Natural killer cell treated with Interleukin-12 subunit alpha and Interleukin-12 subunit beta and Interleukin-15 and Interleukin-18, amount 100 ng/mL, for 72 hours (primary cell): ENCODE results near the gene NR2C1. TPM values are rescaled to one million over a fixed set of nuclear protein-coding genes. Genes with fewer than 3 reads are reported as not detected.

ENCODE experiments used
- ATAC-seq, 2 donors: fragments of 150-1000 bp; cut with Tn5 transposase in 1 of 2; sonication (Bioruptor Pico), chemical (Tn5 transposase) in 1 of 2; 2 replicates each; pipeline ENCODE4 v1.10.0; 2021
- DNase-seq: peaks from one replicate; pipeline ENCODE4 v3.0.0; 2022; ENCODE audit warnings: low spot score
- H3K27ac Mint-ChIP-seq, 2 donors: 1 replicate in 1 of 2; 2 replicates in 1 of 2; pipeline ENCODE4 v1.8.0; 2022; ENCODE audit warnings: mixed read lengths in 2 of 2, mild to moderate bottlenecking in 1 of 2, moderate library complexity in 1 of 2
- H3K27me3 Mint-ChIP-seq, 2 donors: 1 replicate in 1 of 2; 2 replicates in 1 of 2; pipeline ENCODE4 v1.8.0; 2022; ENCODE audit warnings: mixed read lengths in 2 of 2
- H3K36me3 Mint-ChIP-seq: one replicate; pipeline ENCODE4 v1.8.0; 2022; ENCODE audit warnings: mixed read lengths
- H3K4me1 Mint-ChIP-seq, 2 donors: 1 replicate in 1 of 2; 2 replicates in 1 of 2; pipeline ENCODE4 v1.8.0; 2022; ENCODE audit warnings: low read depth in 2 of 2, mixed read lengths in 2 of 2, mild to moderate bottlenecking in 1 of 2
- H3K4me3 Mint-ChIP-seq: one replicate; pipeline ENCODE4 v1.8.0; 2022; ENCODE audit warnings: mixed read lengths
- H3K9me3 Mint-ChIP-seq: 2 replicates; pipeline ENCODE4 v1.8.0; 2022; ENCODE audit warnings: mixed read lengths
- total RNA-seq, 2 donors: library from RNA; stranded (reverse); gene quantifications; one replicate each; pipeline ENCODE4 v1.2.3, GENCODE V29; 2022

The NR2C1 gene
- total RNA-seq, 2 donors from 2014 or later = 27.0 to 52.8 TPM

DNA sequence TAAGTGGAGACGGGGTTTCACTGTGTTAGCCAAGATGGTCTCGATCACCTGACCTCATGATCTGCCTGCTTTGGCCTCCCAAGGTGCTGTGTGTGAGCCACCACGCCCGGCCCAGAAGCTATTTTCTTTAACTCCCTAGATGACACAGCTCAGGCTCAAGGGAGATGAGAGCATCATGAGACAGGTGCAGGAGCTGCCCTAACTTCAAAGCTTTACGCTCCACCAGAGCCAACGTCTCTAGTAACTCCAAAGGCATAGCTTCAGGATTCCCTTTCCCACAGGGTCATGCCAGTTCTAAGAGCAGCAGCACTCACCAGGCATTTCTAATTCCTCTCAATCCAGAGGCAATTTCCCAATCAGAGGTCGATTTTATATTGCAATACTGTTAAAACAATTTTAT lies 91.0 kb downstream of the NR2C1 start:
- H3K4me3 Mint-ChIP-seq = no peak overlapping the region
- no peak for ATAC-seq
- no peaks in the 10 kb centered on the region for H3K9me3 Mint-ChIP-seq
- H3K27ac Mint-ChIP-seq = peak overlapping the region; percentile 3 to 4
- DNase-seq = no peak
- H3K36me3 Mint-ChIP-seq = peaks cover 6% of the 10 kb centered on the region
- H3K4me1 Mint-ChIP-seq = peaks cover 34 to 36% of the 10 kb centered on the region in 2 donors
- H3K27me3 Mint-ChIP-seq = no peaks in the 10 kb centered on the region

DNA sequence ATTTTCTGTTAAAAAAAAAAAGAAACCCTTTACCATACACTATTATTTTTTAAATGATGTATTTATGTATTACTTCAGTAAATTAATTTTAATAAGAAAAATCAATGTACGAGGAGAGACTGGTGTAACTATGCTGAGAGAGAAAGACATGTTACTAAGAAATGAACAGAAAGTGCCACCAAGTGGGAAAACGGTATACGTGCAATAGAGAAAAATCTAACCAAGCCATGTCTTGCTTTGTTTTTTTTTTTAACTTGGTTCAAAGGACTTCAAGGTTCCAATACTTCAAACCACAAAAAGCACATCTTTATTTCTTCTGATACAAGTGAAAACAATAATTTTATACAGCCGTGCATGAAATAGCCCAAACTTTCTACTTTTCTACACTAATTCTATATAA lies 92.8 kb downstream of the NR2C1 start:
- peaks cover 28% of the 10 kb centered on the region in 2 donors for H3K4me1 Mint-ChIP-seq
- H3K27me3 Mint-ChIP-seq = no peaks in the 10 kb centered on the region
- H3K36me3 Mint-ChIP-seq = peaks cover 6% of the 10 kb centered on the region
- no peaks in the 10 kb centered on the region for H3K9me3 Mint-ChIP-seq
- ATAC-seq (no peak), DNase-seq (no peak)
- H3K27ac Mint-ChIP-seq = peak overlapping the region in 1 of 2 donors; percentile 44
- no peak overlapping the region for H3K4me3 Mint-ChIP-seq

DNA sequence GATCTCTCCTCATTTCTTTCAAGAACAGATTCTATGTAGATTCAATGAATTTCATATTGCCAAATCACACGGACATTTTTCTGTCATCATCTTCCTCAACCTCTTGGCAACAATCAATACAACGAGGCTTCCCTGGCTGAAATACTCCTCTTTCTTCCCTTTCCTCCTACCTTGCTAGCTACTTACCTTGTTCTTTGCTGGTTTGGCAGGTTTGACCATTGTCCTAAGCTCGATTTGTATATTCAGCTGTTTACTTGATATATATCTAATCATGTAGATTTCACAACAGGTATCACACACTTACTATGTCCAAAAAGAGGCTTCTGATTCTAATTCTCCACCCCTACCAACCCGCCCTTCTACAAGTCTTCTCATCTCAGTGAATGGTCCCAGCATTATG lies 93.5 kb downstream of the NR2C1 start:
- H3K4me1 Mint-ChIP-seq = peaks cover 28% of the 10 kb centered on the region in 2 donors
- no peak overlapping the region for H3K4me3 Mint-ChIP-seq
- H3K9me3 Mint-ChIP-seq = no peaks in the 10 kb centered on the region
- H3K36me3 Mint-ChIP-seq = peaks cover 6% of the 10 kb centered on the region
- ATAC-seq (no peak), DNase-seq (no peak)
- peak overlapping the region in 1 of 2 donors; percentile 44 for H3K27ac Mint-ChIP-seq
- H3K27me3 Mint-ChIP-seq = no peaks in the 10 kb centered on the region

DNA sequence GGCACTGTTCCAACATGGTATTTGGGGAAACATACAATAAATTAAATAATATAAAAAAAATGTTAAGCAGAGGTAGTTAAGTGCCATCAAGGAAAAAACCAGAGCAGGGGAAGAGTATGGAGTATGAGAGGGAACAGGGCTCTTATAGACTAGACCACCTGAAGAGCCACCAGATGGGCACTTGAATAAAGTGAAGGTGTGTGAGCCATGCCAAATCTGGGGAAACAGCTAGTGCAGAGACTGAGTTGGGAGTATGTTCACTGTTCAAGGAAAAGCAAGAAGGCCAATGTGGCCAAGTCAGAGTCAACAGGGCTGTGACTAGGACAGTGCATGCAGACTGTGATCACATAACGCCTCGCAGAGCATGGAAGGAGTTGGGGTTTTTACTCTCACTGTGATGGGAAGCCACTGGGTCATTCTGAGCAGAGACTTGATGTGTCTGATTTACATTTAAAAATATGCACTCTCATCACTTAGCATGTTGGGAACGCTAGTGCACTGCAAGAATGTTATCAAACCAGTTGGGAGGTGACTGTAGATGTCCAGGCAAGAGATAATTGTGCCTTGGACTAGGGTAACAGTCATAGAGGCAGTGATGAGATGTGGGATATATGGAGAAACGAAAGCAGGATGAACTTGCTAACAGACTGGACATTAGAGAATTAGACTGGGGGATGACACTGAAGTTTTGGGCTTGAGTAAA lies 95.5 kb downstream of the NR2C1 start:
- ATAC-seq (peak; percentile 53 to 77), DNase-seq (no peak)
- H3K4me1 Mint-ChIP-seq = peaks cover 24 to 26% of the 10 kb centered on the region in 2 donors
- H3K27ac Mint-ChIP-seq = peak overlapping the region; percentile 7 to 47
- H3K9me3 Mint-ChIP-seq = no peaks in the 10 kb centered on the region
- H3K27me3 Mint-ChIP-seq = no peaks in the 10 kb centered on the region
- H3K4me3 Mint-ChIP-seq = no peak overlapping the region
- peaks cover 6% of the 10 kb centered on the region for H3K36me3 Mint-ChIP-seq

DNA sequence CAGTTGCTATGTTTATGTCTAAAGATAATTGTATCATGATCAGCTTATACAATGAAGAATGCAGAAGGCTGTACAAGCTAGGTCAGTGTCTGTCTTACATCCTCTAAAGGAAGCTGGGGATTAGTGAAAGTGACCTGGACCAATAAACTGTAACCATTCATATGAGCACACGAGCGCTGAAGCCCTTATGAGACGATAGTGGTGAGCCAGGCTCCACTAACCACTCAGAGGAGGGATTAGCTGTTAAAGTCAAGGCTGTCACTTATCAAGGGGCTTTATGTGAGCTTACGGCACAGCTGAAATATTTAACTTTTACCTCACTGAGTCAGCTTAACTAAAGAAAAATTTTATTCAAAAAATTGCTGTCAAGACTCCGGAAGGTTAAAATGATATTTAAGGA lies 100.2 kb downstream of the NR2C1 start:
- Mint-ChIP-seq H3K4me1 (peaks cover 17 to 20% of the 10 kb centered on the region in 2 donors), H3K4me3 (no peak overlapping the region), H3K36me3 (no peaks in the 10 kb centered on the region), H3K27ac (peak overlapping the region in 1 of 2 donors; percentile 1), H3K27me3 (no peaks in the 10 kb centered on the region), H3K9me3 (no peaks in the 10 kb centered on the region)
- ATAC-seq (no peak), DNase-seq (no peak)

DNA sequence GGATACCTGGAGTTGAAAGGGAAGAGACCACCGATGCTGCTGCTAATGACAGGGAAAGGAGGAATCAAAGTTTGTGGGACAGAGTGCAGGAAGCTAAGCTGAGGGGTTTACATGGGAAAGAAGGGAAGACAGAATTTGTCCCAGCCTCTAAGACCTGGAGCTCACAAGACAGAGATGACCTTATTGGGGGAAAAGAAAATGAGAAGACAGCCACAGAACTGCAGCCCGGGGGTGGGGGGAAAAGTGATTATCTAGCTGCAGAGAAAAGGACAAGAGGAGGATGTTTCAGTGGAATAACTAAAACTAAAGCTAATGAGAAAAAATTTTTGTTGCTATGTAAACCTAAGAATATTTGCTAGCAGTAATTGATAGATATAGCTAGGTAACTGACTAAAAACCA lies 100.6 kb downstream of the NR2C1 start:
- Mint-ChIP-seq H3K27me3 (no peaks in the 10 kb centered on the region), H3K9me3 (no peaks in the 10 kb centered on the region), H3K4me1 (peaks cover 13 to 15% of the 10 kb centered on the region in 2 donors), H3K4me3 (no peak overlapping the region), H3K36me3 (no peaks in the 10 kb centered on the region), H3K27ac (peak overlapping the region in 1 of 2 donors; percentile 1)
- ATAC-seq = no peak
- DNase-seq = no peak

DNA sequence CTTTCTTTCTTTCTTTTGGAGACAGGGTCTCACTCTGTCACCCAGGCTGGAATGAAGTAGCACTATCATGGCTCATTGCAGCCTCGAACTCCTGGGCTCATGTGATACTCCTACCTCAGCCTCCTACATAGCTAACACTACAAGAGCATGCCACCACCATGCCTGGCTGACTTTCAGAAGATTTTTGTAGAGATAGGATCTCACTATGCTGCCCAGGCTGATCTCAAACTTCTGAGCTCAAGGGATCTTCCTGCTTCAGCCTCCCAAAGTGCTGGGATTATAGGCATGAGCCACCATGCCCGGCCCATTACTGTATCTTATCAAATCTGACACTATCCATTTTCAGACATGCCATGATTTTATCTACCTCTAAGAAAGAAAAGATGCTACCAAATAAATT lies 101.5 kb downstream of the NR2C1 start:
- DNase-seq (no peak), ATAC-seq (no peak)
- H3K4me1 Mint-ChIP-seq = peaks cover 11 to 14% of the 10 kb centered on the region in 2 donors
- H3K27me3 Mint-ChIP-seq = no peaks in the 10 kb centered on the region
- H3K4me3 Mint-ChIP-seq = no peak overlapping the region
- no peaks in the 10 kb centered on the region for H3K9me3 Mint-ChIP-seq
- no peaks in the 10 kb centered on the region for H3K36me3 Mint-ChIP-seq
- H3K27ac Mint-ChIP-seq = no peak overlapping the region

DNA sequence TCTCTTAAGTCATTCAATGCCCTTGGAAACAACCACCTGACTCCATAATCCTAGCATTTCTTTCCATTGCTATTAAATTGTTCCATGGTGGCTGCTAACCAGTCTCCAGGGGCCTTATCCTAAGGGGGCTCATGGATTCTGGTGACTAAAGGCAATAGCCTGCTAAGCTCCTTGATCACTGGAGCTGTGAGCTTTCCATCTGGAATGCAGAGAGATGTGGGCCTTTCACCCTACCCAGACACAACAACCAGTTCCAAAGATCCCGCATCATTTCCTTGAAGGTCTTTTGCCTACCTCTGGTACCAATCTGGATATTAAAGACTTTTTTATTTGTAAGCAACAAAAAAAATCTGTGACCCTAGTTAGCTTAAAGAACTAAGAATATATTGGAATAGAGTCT lies 102.9 kb downstream of the NR2C1 start:
- Mint-ChIP-seq H3K4me3 (no peak overlapping the region), H3K27me3 (no peaks in the 10 kb centered on the region), H3K4me1 (peaks cover 11 to 14% of the 10 kb centered on the region in 2 donors), H3K27ac (no peak overlapping the region), H3K36me3 (no peaks in the 10 kb centered on the region), H3K9me3 (no peaks in the 10 kb centered on the region)
- ATAC-seq (no peak), DNase-seq (no peak)

Other genes with a start within 250 kb of the NR2C1 start
- 100 to 1,000 TPM in 1 of 2 donors, 10 to 100 TPM in 1; 53.3 to 161 TPM for gene NDUFA12, start 69.9 kb downstream of the NR2C1 start, total RNA-seq
- 1 to 10 TPM in 1 of 2 donors, under 1 TPM in 1; 0.62 to 2.0 TPM for gene FGD6, start 143.8 kb upstream of the NR2C1 start, total RNA-seq
- gene VEZT, start 144.2 kb upstream of the NR2C1 start, total RNA-seq = 10 to 100 TPM; 33.4 to 54.3 TPM